Body of pancreas (tissue), 4 donors: Measurements from ENCODE around the gene TCF12. TPM values are rescaled to one million over a fixed set of nuclear protein-coding genes. Genes with fewer than 3 reads are reported as not detected.

Source experiments
- ATAC-seq: fragments of 150-250 bp; one replicate; pipeline ENCODE4 v1.9.1; 2016
- DNase-seq, 4 donors: peaks; one replicate each; pipeline ENCODE4 v3.0.0-alpha.2; 2019
- H3K27ac ChIP-seq, 4 donors: fragments of 200-600 bp; sonication (generic); 1 replicate in 3 of 4; 2 replicates in 1 of 4; pipeline versions ENCODE4 v1.5.1 to v1.6.1; 2016 to 2019; ENCODE audit warnings: mild to moderate bottlenecking in 1 of 4, mixed read lengths in 1 of 4, moderate library complexity in 1 of 4
- H3K27me3 ChIP-seq, 2 donors: fragments of 200-600 bp; sonication (generic); one replicate each; pipeline ENCODE4 v1.6.0; 2016; ENCODE audit warnings: mild to moderate bottlenecking in 1 of 2
- H3K36me3 ChIP-seq, 2 donors: fragments of 200-600 bp; sonication (generic); replicated peaks in 1 of 2; 2 replicates each; pipeline ENCODE4 v1.5.1; 2016; ENCODE audit warnings: low read depth in 2 of 2; ENCODE audit not compliant: insufficient read depth in 1 of 2
- H3K4me1 ChIP-seq: fragments of 200-600 bp; sonication (generic); one replicate; pipeline ENCODE4 v1.6.0; 2016
- H3K4me3 ChIP-seq, 2 donors: fragments of 200-600 bp; sonication (generic); 1 replicate in 1 of 2; 2 replicates in 1 of 2; pipeline ENCODE4 v1.5.1; 2016 to 2019
- H3K9me3 ChIP-seq, 3 donors: fragments of 200-600 bp; sonication (generic); 1 replicate in 2 of 3; 2 replicates in 1 of 3; pipeline ENCODE4 v1.5.1; 2016
- CTCF ChIP-seq, 7 experiments: fragments of 450-650 bp in 4 of 7; fragments of 200-600 bp in 3 of 7; sonication (generic) in 3 of 7; IDR thresholded peaks; one replicate each; pipeline ENCODE4 v1.5.1; 2016 to 2019; ENCODE audit warnings: antibody characterized with exemption in 7 of 7
- POLR2A ChIP-seq, 3 donors: fragments of 450-650 bp; IDR thresholded peaks; one replicate each; pipeline ENCODE4 v1.6.1; 2016; ENCODE audit warnings: antibody characterized with exemption in 3 of 3, mild to moderate bottlenecking in 2 of 3
- WGBS, 2 donors: methylation state at CpG; one replicate each; pipeline ENCODE4 v1.1.5; 2017; 5-methylcytosine and 5-hydroxymethylcytosine counted together
- intact Hi-C: fragments of 100-400 bp; cut with DNase I; formaldehyde crosslinking; loops from one replicate; pipeline ENCODE4 v1.15.1; 2023
- small RNA-seq: library from RNA; depleted of rRNA; stranded (forward); fragments of <200 nt; gene quantifications from one replicate; pipeline ENCODE3, GENCODE V24; 2016
- total RNA-seq, 2 donors: library from RNA; depleted of rRNA; stranded (reverse); fragments of >200 nt; gene quantifications; one replicate each; pipeline ENCODE4 v1.1.0, GENCODE V29; 2016

TCF12 gene
- total RNA-seq, 2 donors from 2014 or later = 27.2 to 49.4 TPM

GRCh38 chr15:57339321-57339720 lies 420.9 kb downstream of the TCF12 start:
- WGBS, 2 donors = 84 to 87% methylated on average over 5 of the region's 5 CpGs
- DNase-seq = no peak
- Histone ChIP-seq H3K4me1 (peaks cover 10% of the 10 kb centered on the region), H3K27ac (no peak overlapping the region), H3K36me3 (no peaks in the 10 kb centered on the region), H3K4me3 (no peak overlapping the region), H3K9me3 (no peaks in the 10 kb centered on the region), H3K27me3 (no peaks in the 10 kb centered on the region)
- ATAC-seq = no peak
- TF ChIP-seq POLR2A (IDR thresholded peaks at IDR 0.05) = no peak
- no peak for TF ChIP-seq CTCF (IDR thresholded peaks at IDR 0.05)
- intact Hi-C loops = loop anchor here (5.0 kb wide), 1 partner anchor 188 kb away; no protein-coding TSS in a partner anchor

Small RNA genes lying within 50 kb of the gene (small RNA-seq; reads per million reads assigned to genes)
- not detected for gene RF01210

Other genes starting within 250 kb of the TCF12 start
- 10 to 100 TPM; 28.3 to 38.7 TPM for gene ZNF280D, start 185.1 kb upstream of the TCF12 start, total RNA-seq